GM08714 (cell line): ENCODE data around the gene TMEM220.

Experiments
- H3K4me3 ChIP-seq: fragments of 200-500 bp; sonication (Bioruptor generic); 2 replicates; pipeline ENCODE4 v1.5.1; 2014; ENCODE audit warnings: mild to moderate bottlenecking, low read length, inconsistent platforms
- ZNF274 ChIP-seq: IDR thresholded peaks from 2 replicates; pipeline ENCODE4 v1.6.1; 2012; ENCODE audit warnings: mild to moderate bottlenecking, low read depth, low read length

TMEM220 gene

GRCh38 chr17:10729334-10730193 lies at the start of gene TMEM220:
Gene TMEM220 (minus strand): TSS chr17:10730023. CDS start chr17:10729851, 172 bp downstream.
- H3K4me3 ChIP-seq: peak within 1 kb of the TSS; percentile 59; the same call in 1 of the 2 replicates
- TF ChIP-seq ZNF274: no peak

GRCh38 chr17:10779609-10780008 lies 49.8 kb upstream of the TMEM220 start:
- no peak for TF ChIP-seq ZNF274
- H3K4me3 ChIP-seq: no peak overlapping the region

GRCh38 chr17:10777890-10778289 lies 48.1 kb upstream of the TMEM220 start:
- no peak for TF ChIP-seq ZNF274

GRCh38 chr17:10777131-10777807 lies 47.4 kb upstream of the TMEM220 start:
- no peak overlapping the region for H3K4me3 ChIP-seq
- TF ChIP-seq ZNF274: no peak

More at GRCh38 chr17:10777890-10778289, 48.1 kb upstream of the TMEM220 start:
- no peak overlapping the region for H3K4me3 ChIP-seq

- no peak overlapping the region for H3K4me3 ChIP-seq
- no peak for TF ChIP-seq ZNF274
Observed at GRCh38 chr17:10776381-10776780, 46.6 kb upstream of the TMEM220 start.

- no peak overlapping the region for H3K4me3 ChIP-seq
- no peak for TF ChIP-seq ZNF274
Observed at GRCh38 chr17:10775740-10776356, 46.0 kb upstream of the TMEM220 start.

- H3K4me3 ChIP-seq: no peak overlapping the region
- no peak for TF ChIP-seq ZNF274
Observed at GRCh38 chr17:10775058-10775457, 45.2 kb upstream of the TMEM220 start.

- no peak overlapping the region for H3K4me3 ChIP-seq
- no peak for TF ChIP-seq ZNF274
Observed at GRCh38 chr17:10773391-10773790, 43.6 kb upstream of the TMEM220 start.

GRCh38 chr17:10772425-10773380 lies 42.9 kb upstream of the TMEM220 start:
- no peak overlapping the region for H3K4me3 ChIP-seq
- TF ChIP-seq ZNF274: no peak

- no peak for TF ChIP-seq ZNF274
- H3K4me3 ChIP-seq: no peak overlapping the region
Observed at GRCh38 chr17:10771148-10771547, 41.3 kb upstream of the TMEM220 start.

- no peak for TF ChIP-seq ZNF274
- no peak overlapping the region for H3K4me3 ChIP-seq
Observed at GRCh38 chr17:10769840-10770239, 40.0 kb upstream of the TMEM220 start.

- TF ChIP-seq ZNF274: no peak
- no peak overlapping the region for H3K4me3 ChIP-seq
Observed at GRCh38 chr17:10768750-10769251, 39.0 kb upstream of the TMEM220 start.

GRCh38 chr17:10767232-10767631 lies 37.4 kb upstream of the TMEM220 start:
- H3K4me3 ChIP-seq: no peak overlapping the region
- no peak for TF ChIP-seq ZNF274

- H3K4me3 ChIP-seq: no peak overlapping the region
- no peak for TF ChIP-seq ZNF274
Observed at GRCh38 chr17:10762037-10762436, 32.2 kb upstream of the TMEM220 start.
